ENCODE data around the gene TDRD5. TPM values are rescaled to one million over a fixed set of nuclear protein-coding genes. Genes with fewer than 3 reads are reported as not detected.

TDRD5 gene
- polyA plus RNA-seq, 1 experiment, result not detected

DNA sequence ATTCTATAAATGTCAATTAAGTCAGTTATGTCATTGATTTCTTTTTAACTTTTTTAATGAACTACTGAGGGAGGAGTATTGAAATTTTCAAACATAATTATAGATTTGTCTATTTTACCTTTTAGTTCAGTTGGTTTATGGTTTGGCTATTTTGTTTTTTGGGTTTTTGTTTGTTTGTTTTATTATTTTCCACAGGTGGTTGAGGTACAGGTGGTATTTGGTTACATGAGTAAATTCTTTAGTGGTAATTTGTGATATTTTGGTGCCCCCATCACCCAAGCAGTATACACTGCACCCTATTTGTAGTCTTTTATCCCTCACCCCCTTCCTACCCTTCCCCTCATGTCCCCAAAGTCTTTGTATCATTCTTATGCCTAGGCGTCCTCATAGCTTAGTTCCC, 9.5 kb downstream of the TDRD5 start:
- Histone ChIP-seq H3K36me3 (ENCODE audit: control insufficient read depth, insufficient read depth, low read length) (no peaks in the 10 kb centered on the region), H3K27me3 (ENCODE audit: control insufficient read depth, insufficient read depth, low read length) (no peaks in the 10 kb centered on the region), H3K4me3 (ENCODE audit: low read depth, low read length) (no peak overlapping the region)
- ChIA-PET CTCF (no interaction called here), POLR2A (no interaction called here)
- TF ChIP-seq, protein P1, sequence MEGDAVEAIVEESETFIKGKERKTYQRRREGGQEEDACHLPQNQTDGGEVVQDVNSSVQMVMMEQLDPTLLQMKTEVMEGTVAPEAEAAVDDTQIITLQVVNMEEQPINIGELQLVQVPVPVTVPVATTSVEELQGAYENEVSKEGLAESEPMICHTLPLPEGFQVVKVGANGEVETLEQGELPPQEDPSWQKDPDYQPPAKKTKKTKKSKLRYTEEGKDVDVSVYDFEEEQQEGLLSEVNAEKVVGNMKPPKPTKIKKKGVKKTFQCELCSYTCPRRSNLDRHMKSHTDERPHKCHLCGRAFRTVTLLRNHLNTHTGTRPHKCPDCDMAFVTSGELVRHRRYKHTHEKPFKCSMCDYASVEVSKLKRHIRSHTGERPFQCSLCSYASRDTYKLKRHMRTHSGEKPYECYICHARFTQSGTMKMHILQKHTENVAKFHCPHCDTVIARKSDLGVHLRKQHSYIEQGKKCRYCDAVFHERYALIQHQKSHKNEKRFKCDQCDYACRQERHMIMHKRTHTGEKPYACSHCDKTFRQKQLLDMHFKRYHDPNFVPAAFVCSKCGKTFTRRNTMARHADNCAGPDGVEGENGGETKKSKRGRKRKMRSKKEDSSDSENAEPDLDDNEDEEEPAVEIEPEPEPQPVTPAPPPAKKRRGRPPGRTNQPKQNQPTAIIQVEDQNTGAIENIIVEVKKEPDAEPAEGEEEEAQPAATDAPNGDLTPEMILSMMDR (IDR thresholded peaks at IDR 0.05; ENCODE audit: insufficient read depth, low read depth, low read length), result no peak
- DNase-seq (ENCODE audit: low read depth), result no peak

DNA sequence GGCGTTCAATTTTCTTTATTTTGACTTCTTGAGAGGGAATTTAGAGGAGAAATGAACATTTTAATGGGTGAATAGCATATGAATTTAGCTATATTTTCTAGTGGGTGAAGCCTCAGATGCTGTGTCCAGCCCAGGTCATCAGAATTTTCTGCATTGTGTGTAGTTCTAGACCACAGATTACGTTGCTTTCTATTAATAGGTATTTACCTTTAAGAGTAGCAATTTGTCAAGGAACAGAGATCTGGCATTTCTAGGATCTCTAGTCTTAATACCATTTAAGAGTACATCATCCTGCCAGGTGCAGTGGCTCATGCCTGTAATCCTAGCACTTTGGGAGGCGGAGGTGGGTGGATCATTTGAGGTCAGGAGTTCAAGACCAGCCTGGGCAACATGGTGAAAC, 20.7 kb downstream of the TDRD5 start:
- Histone ChIP-seq H3K36me3 (ENCODE audit: control insufficient read depth, insufficient read depth, low read length) (no peaks in the 10 kb centered on the region), H3K4me3 (ENCODE audit: low read depth, low read length) (no peak overlapping the region), H3K27me3 (ENCODE audit: control insufficient read depth, insufficient read depth, low read length) (no peaks in the 10 kb centered on the region)
- TF ChIP-seq, protein P1 (IDR thresholded peaks at IDR 0.05; ENCODE audit: insufficient read depth, low read depth, low read length), result no peak
- CTCF ChIA-PET, result no interaction called here
- POLR2A ChIA-PET, result no interaction called here
- no peak for DNase-seq (ENCODE audit: low read depth)

DNA sequence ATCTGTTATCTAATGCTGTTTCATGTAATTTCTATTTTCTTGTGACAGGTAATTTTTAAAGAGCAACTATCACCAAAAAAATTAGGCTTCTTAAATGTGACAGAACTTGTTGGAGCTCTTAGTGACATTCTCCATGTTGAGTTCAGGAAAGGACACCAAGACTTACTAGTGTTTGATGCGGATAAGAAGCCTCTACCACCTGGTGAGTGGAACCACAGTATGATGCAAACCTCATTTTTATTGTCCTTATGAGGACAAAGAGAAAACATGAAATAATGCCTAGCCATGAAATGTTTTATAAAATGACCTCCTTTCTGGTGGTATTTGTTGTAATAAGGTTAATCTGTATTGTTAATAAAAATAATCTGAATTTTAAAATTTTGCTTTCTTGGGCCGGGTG, 39.1 kb downstream of the TDRD5 start:
- DNase-seq (ENCODE audit: low read depth), result no peak
- no peak overlapping the region for H3K4me3 ChIP-seq (ENCODE audit: low read depth, low read length)
- TF ChIP-seq, protein P1 (IDR thresholded peaks at IDR 0.05; ENCODE audit: insufficient read depth, low read depth, low read length), result no peak
- POLR2A ChIA-PET, result no interaction called here
- H3K27me3 ChIP-seq (ENCODE audit: control insufficient read depth, insufficient read depth, low read length), result no peaks in the 10 kb centered on the region
- CTCF ChIA-PET, result no interaction called here
- no peaks in the 10 kb centered on the region for H3K36me3 ChIP-seq (ENCODE audit: control insufficient read depth, insufficient read depth, low read length)

DNA sequence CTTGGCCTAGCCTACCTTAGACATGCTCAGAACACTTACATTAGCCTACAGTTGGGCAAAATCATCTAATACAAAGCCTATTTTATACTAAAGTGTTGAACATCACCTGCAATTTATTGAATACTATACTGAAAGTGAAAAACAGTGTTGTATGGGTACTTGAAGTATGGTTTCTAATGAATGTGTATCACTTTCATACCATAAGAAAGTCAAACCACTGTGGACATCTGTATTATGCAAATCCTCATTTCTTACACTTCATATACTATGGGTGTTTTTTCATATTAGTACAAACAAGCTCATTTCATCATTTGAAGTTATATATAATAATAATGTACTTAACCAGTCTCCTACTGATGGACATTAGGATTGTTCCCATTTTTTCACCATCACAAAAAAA, 41.2 kb downstream of the TDRD5 start:
- POLR2A ChIA-PET, result no interaction called here
- CTCF ChIA-PET, result interaction anchor here (0.6 kb wide), 1 partner anchor 26 kb away, joined by 3 read pairs; no protein-coding TSS in a partner anchor
- Histone ChIP-seq H3K27me3 (ENCODE audit: control insufficient read depth, insufficient read depth, low read length) (no peaks in the 10 kb centered on the region), H3K36me3 (ENCODE audit: control insufficient read depth, insufficient read depth, low read length) (no peaks in the 10 kb centered on the region), H3K4me3 (ENCODE audit: low read depth, low read length) (no peak overlapping the region)
- DNase-seq (ENCODE audit: low read depth), result no peak
- TF ChIP-seq, protein P1 (IDR thresholded peaks at IDR 0.05; ENCODE audit: insufficient read depth, low read depth, low read length), result no peak

DNA sequence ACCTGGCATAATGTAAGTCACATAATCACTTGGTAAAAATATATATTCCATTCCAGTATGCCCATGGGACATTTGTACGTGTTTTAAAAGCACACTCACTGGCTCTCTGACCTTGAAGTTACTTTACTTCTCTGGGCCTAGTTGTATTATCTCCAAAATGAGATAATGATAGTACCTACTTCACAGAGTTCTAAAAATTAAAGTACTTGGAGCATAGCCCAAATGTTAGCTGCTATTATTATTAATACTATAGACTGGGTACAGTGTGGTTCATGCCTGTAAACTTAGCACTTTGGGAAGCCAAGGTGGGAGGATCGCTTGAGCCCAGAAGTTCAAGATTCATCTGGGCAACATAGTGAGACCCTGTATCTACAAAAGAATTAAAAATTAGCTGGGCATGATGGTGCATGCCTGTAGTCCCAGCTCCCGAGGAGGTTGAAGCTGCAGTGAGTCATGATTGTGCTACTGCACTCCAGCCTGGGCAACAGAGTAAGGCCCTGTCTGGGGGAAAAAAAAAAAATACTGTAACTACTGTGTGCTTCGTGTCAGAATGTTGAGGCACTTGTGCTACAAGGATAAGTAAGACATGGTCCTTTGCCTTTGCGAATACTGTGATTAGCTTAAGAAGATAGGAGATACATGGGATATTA, 45.7 kb downstream of the TDRD5 start:
- CTCF ChIA-PET, result no interaction called here
- H3K27me3 ChIP-seq (ENCODE audit: control insufficient read depth, insufficient read depth, low read length), result no peaks in the 10 kb centered on the region

More for the DNA sequence above, 45.7 kb downstream of the TDRD5 start:
- POLR2A ChIA-PET, result no interaction called here
- DNase-seq (ENCODE audit: low read depth), result no peak
- TF ChIP-seq, protein P1 (IDR thresholded peaks at IDR 0.05; ENCODE audit: insufficient read depth, low read depth, low read length), result no peak
- H3K36me3 ChIP-seq (ENCODE audit: control insufficient read depth, insufficient read depth, low read length), result no peaks in the 10 kb centered on the region
- H3K4me3 ChIP-seq (ENCODE audit: low read depth, low read length), result no peak overlapping the region
